GM19455 (cell line): Measurements from ENCODE around the gene ATP5MG.
"Not testable (repeated sequence)": the region's sequence is repeated elsewhere in the genome, so short reads cannot be mapped to it uniquely, and the experiment has no call there.

Experiments
- ATAC-seq: cut with Tn5 transposase; IDR thresholded peaks from one replicate; pipeline ENCODE4 v1.9.1; 2021; ENCODE audit not compliant: unreplicated experiment

The ATP5MG gene, protein sequence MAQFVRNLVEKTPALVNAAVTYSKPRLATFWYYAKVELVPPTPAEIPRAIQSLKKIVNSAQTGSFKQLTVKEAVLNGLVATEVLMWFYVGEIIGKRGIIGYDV

DNA sequence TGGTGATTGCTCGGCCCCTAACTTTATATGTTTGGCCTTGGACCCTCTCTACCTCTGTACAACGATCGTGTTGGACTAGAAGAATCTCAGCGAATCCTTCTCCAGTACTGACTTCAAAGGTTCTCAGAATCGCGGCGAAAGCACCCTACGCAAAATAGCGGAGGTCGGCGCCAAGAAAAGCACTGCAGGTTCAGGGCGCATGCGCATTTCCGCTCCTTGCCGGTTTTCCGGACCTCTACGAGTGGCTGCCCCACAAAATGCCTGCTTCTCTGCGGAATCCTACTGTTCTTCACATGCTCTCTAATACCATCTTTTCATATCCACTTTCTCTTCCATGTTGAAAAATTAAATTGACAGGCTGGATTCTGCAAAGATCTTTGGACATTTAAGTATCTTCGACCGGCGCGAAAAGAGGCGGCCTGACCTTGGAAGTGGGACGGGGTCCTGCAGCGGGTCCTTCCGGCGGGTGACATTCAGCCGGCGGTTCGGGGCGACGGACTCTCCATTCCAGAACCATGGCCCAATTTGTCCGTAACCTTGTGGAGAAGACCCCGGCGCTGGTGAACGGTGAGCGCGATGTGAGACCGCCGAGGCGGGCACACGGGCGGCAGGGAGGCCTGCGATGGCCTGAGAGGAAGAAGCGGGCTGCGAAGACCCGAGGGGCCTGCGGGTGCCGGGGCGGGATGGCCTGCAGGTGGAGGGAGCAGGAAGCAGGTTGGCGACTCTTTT is at the start of gene ATP5MG:
TSS of gene ATP5MG (plus strand) at position 456 of the 729 bp plus-strand sequence. CDS start at position 516, 60 bp downstream.
- peak; percentile 64 for ATAC-seq

DNA sequence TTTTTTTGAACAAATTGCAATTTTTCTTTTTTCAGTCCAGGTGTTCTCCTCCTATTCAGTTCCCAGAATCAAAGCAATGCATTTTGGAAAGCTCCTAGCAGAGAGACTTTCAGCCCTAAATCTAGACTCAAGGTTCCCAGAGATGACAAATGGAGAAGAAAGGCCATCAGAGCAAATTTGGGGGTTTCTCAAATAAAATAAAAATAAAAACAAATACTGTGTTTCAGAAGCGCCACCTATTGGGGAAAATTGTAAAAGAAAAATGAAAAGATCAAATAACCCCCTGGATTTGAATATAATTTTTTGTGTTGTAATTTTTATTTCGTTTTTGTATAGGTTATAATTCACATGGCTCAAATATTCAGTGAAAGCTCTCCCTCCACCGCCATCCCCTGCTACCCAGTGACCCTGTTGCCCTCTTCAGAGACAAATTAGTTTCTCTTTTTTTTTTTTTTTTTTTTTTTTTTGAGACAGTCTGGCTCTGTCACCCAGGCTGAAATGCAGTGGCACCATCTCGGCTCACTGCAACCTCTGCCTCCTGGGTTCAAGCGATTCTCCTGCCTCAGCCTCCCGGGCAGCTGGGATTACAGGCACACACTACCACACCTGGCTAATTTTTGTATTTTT is 48.2 kb upstream of the ATP5MG start:
- ATAC-seq: no peak

DNA sequence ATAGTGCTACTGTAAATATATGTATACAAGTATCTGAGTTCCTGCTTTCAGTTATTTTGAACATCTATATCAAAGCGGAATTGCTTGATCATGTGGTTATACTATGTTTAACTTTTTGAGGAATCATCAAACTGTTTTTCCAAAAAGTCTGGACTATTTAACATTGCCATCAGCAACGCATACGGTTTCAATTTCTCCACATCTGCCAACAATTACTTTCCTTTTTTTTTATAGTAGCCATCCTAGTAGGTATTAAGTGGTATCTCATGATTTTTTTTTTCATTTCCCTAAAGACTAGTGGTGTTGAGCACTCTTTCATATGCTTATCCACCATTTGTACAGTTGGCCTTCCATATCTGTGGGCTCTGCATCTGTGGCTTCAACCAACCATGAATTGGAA is 43.3 kb upstream of the ATP5MG start:
- ATAC-seq: no peak

DNA sequence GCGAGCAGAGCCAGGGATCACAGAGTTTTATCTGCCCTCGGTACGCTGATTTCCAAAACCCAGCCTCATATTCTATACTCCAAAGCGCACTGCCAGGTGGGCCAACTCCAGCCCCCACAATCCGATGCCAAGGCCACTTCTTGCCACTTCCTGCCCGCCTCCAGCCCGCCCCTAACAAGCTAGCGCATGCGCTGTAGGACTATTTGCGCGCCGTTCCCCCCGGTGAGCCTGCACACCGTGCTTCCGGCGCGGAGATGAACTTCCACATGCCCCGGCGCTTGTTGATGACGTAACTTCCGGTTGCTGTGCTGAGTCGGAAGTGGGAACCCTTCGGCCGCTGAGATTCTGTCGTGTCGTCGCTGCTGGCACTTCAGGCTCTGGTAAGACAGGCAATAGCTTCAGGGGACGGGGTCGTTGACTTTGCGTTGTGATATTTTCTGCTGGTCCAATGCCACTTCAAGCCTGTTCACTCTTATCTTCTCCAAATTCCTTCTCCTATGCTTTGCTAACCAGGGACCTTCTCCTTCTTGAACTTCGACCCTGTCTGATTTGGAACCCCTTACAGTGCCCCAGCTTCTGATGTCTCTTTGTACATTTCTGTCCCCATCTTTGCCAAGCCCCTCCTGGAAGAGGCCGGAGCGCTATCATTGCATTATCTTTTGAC is 42.0 kb upstream of the ATP5MG start, which contains the start of gene UBE4A:
TSS of gene UBE4A (plus strand) at position 306 of the 664 bp plus-strand sequence. CDS start 5,481 bp downstream, outside the sequence.
- ATAC-seq: peak; percentile 87

DNA sequence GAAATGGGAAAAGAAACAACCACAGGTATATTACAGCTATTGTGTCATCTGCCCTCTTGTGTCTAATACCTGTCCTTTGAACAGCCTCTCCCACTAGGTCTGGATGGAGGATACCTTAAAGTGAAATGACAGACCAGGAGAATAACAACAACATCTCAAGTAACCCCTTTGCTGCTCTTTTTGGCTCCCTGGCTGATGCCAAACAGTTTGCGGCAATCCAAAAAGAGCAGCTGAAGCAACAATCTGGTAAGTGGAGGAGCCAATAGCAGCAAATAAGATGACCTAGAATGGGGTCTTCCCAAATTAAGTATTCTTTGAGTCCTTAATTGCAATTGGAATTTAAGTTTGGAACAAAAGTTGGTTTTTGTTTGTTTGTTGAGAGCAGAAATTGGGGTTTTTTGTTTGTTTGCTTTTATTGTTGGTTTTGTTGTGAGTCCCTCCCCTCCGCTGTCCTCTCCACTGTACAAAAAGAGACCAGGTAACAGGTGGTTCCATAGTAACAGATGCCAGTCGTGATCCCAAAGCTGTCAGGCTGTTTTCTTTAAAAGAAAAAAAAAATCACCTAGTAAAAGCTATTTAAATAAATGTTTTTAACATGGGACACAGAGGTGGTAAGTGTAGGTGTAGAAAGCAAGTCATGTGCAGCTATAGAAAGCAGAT is 36.3 kb upstream of the ATP5MG start:
- no peak for ATAC-seq

DNA sequence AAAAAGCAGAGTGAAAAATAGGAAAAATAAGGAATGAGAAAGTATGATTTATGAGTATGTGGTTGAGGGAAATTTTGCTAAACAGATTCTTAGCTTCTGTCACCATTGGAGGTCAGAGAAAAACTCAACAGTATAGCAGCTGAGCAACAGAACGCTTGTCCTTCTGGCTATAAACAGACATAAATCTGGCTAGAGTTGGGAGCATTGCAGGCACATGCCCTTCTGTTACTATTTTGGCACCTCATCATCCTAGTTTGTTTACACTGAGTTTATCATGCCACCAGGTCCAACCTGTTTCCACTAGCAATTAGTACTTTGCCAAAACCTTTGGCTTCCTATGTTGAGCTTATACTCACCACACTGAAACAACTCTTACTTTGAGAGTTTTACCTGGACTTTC is 35.1 kb upstream of the ATP5MG start:
- ATAC-seq: no peak

DNA sequence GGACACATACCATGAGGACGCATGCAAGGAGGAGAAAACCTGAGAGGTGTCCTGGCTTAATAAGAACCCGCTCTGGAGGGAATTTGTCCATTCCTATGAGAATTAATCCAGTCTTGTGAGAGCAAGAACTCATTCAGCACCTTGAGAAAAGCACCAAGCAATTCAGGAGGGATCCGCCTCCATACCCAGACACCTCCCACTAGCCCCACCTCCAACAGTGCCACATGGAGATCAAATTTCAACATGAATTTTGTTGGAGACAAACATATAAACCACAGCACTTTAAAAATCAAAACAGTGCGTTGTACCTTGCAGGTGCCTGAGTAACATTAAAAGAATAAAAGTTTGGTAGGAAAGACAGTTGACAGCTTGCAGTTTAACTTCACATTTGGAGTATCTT is 30.6 kb upstream of the ATP5MG start:
- no peak for ATAC-seq

DNA sequence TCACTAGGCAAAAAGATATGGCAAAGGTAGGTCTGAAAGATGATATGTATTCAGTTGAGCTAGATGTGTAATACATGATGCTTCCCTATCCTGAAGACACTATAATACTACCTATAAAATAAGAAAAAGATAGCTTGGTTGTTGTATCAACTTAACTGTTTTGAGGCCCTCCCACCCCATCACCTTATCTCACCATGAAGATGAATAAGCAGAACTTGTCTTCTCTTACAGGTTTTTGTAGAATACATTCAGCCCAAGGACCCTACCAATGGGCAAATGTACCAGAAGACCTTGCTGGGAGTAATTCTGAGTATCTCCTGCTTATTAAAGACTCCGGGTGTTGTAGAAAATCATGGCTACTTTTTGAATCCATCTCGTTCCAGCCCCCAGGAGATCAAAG is 28.1 kb upstream of the ATP5MG start:
- ATAC-seq: no peak

DNA sequence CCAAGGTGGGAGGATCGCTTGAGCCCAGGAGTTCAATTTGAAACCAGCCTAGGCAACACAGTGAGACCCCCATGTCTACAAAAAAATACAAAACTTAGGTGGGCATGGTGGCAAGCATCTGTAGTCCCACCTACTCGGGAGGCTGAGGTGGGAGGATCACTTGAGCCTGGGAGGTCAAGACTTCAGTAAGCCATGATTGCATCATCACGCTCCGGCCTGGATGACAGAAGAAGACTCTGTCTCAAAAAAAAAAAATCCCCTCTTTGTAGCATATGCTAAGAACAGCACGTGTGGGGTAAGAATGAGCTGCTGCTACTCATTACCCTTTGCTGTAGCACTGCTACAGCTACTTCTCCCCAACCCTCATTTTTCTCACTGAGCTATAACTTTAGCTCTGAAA is 27.5 kb upstream of the ATP5MG start:
- no peak for ATAC-seq

DNA sequence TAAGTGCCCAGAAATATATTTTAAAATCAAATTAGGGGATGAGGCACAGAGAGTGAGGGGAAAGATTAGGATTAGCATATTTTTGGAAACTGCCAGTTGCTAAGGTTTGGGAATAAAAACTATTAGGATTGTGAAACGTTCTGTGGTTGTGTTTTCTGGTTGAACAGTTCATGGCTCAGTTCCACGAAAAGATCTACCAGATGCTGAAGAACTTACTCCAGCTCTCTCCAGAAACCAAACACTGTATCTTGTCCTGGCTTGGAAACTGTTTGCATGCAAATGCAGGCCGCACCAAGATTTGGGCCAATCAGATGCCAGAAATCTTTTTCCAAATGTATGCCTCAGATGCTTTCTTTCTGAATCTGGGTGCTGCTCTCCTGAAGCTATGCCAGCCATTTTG is 26.7 kb upstream of the ATP5MG start:
- no peak for ATAC-seq

DNA sequence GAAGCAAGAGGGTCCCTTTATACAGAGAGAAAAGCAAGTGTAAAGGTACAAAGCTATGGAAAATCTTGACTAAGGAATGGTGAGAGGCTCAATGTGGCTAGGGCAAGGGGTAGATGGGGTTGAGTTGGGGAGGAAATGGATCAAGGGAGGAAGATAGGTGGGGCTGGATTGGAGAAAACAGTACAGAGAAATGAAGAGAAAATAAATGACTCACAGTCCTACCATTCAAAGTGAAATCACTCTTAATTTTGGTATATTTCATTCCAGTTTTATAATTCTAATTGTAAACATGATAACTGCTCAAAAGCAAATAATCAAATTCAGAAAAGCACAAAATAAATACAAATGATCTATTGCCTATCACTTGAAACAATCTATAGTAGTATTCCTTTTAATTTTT is 25.4 kb upstream of the ATP5MG start:
- no peak for ATAC-seq

DNA sequence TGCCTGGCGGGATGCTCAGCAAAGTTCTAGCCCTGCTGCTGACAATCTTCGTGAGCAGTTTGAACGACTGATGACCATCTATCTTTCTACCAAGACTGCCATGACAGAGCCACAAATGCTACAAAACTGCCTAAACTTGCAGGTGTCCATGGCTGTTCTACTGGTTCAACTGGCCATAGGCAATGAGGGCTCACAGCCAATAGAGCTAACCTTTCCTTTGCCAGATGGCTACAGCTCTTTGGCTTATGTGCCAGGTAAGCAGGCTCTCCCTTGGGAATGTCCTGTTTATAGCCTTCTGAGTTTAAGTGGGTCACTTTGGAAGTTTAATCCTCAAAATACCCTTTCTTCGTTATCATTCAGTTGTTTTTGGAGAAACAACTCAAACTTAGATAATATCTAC is 21.9 kb upstream of the ATP5MG start:
- no peak for ATAC-seq

DNA sequence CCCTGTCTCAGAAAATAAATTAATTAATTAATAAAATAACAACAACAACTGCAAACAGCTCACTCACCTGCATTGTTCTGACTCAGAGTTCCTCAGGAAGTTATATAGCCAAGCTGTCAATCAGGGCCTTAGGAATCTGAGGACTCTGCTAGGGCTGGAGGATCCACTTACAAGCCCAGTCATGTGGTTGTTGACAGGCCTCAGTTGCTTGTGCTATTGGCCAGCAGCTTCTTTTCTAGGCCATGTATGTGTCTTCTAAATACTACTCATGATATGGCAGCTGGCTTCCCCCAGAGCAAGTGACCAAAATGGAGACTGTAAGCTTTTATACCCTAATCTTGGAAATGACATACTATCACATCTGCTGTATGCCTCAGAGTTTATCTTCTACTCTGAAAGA is 20.8 kb upstream of the ATP5MG start:
- no peak for ATAC-seq

DNA sequence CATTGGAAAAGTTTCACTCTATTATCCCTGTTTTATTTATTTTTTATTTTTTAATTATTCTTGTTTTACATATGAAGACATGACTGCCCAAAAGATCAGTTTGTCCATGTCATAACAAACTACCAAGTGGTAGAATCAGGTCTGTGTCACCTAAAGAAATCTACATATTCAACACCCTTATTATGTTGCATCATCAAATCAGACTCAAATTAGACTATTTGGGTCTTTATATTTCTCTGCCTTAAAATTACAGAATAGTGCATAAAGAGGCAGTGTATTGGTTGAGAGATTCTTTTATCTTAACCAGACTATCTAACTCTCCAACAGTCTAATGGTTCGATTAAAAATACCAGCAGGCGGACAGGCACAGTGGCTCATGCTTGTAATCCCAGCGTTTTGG is 18.5 kb upstream of the ATP5MG start:
- no peak for ATAC-seq

DNA sequence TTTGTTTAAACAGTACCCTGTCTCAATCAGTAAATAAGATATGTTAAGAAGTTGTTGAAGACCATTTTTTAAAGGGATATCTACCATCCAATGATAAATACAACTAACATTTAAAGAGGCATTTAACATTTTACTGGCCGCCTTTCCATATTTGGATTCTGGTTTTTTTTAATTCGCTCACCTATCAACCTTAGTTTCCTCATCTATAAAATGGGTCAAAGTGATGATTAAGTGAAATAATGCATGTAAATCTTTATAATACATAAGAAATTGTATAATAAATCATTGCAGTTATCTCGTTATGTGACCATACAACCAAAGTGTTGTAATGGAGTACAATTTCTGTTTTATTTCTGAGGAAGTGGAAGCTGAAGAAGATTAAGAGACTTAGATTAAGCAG is 17.7 kb upstream of the ATP5MG start:
- no peak for ATAC-seq

DNA sequence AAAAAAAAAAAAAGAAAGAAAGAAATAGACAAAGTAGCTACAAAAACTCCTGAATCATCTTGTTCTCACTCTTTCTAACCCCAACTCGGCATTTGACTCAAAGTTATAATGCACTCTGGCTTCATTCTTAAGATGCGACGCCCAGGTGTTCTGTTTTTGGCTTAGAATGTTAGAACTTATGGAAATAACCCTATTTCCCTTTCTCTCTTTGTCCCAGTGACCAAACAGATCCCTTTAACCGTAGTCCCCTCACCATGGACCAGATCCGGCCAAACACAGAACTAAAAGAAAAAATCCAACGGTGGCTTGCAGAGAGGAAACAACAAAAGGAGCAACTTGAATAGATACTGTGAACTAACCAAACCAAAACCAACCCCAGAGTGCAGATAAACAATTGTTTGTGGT is 5.3 kb upstream of the ATP5MG start:
- no peak for ATAC-seq

DNA sequence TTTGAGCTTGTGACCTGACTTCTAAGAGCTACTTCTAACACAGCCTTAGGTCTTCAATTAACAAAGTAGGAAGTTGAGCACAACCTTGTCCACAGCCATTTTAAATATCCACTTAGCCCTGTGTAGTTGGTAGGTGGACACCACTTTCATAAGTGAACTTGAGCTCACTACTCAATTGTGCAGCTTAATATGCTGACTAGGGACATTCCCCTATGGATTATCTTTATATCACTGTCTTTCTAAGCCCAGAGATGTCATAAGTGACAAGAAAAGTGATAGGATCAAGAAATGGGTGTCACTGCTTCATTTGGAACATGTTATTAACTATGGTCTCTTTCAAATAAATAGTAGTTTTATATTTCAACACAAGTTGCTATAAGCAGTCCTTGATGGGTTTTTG is 4.0 kb upstream of the ATP5MG start:
- ATAC-seq: no peak

DNA sequence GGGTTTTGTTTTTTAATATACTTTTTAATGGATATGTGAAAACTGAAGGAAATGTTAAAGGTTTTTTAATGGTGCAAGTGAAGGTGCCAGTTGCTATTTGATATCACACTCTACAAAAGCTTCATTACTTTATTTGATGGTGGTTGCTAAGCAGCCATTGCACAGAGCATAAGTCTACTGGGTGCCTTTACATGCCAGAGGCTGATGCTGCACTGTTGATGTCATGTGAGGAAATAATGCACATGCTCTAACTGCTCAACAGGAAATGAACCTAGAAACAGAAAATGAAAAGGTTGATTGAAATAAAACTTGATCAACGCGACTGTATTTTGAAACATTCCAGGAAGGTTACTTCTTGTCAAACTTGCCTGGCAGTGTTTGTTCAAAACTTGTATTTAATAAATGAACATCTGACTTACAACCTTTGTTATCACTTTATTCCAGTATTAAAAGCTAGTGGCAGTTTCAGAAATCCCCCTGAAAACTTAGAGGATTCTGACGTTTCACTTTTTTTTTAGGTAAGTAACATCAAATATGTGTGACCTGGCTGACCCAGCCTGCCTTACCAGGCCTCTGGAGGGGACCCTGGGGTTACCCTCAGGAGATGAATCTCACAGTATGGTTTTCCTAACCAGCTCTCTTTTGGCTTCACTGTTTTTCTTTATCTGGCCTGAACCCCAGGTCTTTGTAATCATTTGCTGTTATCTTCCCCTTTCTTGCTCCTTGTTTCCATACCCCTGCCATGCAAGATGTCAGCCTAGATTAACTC is 2.4 kb upstream of the ATP5MG start:
- no peak for ATAC-seq

DNA sequence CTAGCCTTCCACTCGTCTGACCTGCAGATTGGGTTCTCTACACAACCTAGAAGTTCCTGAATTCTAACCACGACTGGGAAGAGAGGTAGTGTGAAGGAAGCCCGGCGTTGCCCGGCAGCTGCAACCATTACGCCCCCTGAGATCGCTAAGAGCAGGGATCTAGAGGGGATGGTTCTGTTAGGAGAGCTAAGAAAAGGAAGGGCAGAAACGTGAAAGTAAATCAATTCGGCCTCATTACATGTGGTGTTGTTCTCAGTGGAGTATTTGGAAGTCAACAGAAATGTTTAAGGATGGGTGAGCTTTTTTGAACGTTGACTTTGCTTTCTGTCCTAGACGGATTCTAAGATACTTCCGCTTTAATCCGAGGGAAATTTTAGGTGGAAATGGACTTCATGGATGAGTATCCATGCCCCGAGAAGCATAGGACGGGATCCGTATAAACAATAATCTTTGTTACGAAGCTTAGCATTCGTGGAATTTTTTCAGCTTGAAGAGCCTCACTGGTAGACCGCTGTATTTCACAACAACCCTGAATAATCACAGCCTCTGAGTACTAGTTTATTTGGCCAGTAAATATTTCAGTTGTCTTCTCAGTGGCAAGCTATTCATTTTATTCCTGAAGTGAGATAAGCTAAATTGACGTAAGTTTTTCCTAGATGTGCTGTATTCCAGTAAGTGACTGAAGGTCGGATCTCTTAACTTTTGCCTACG is 629 bp downstream of the ATP5MG start:
- ATAC-seq: no peak

DNA sequence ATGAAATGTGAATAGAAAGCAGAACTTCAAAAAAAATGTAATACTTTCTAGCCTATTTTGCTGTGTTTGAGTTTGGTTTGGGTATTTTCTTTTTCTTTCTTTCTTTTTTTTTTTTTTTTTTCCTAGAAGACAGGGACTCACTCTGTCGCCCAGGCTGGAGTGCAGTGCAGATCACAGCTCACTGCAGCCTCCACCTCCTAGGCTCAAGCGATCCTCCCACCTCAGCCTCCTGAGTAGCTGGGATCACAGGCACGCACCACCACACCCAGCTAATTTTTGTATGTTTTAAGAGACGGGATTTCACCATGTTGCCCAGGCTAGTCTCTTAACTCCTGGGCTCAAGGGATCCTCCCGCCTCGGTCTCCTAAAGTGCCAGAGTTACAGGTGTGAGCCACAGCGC is 1.2 kb downstream of the ATP5MG start:
- ATAC-seq: not testable (repeated sequence)
